Measurements from ENCODE around the gene ADAT2.

Gene ADAT2

GRCh38 chr6:143450453-143451371 lies at the start of gene ADAT2, which contains the start of gene PEX3:
TSS of gene ADAT2 (minus strand) at chr6:143450695. CDS start at chr6:143450658, 37 bp downstream.
TSS of gene PEX3 (plus strand) at chr6:143450805. CDS start at chr6:143451043, 238 bp downstream.
- TF ChIP-seq CTCF (IDR thresholded peaks at IDR 0.05), result no peak
- no peaks in the 10 kb centered on the region for H3K36me3 ChIP-seq (ENCODE audit: control insufficient read depth, insufficient read depth, low read length)
- peaks cover 14% of the 10 kb centered on the region for H3K79me2 ChIP-seq
- no peaks in the 10 kb centered on the region for H3K27me3 ChIP-seq (ENCODE audit: control insufficient read depth, insufficient read depth, low read length)
- H2AFZ ChIP-seq, result peak within 1 kb of the TSS; percentile 95
- H3K4me1 ChIP-seq, result peaks cover 5% of the 10 kb centered on the region
- peak within 1 kb of the TSS; percentile 67 for H3K27ac ChIP-seq
- H3K9me3 ChIP-seq (ENCODE audit: control insufficient read depth, low read length), result no peaks in the 10 kb centered on the region
- H3K4me2 ChIP-seq (ENCODE audit: low read length), result peak within 1 kb of the TSS; percentile 95
- H3K4me3 ChIP-seq (ENCODE audit: low read depth, low read length), result peak within 1 kb of the TSS; percentile 94
- H3K9ac ChIP-seq, result no peak within 1 kb of the TSS

- H3K27me3 ChIP-seq (ENCODE audit: control insufficient read depth, insufficient read depth, low read length), result no peaks in the 10 kb centered on the region
- no peaks in the 10 kb centered on the region for H3K36me3 ChIP-seq (ENCODE audit: control insufficient read depth, insufficient read depth, low read length)
- H3K27ac ChIP-seq, result no peak overlapping the region
- H3K9ac ChIP-seq, result no peak overlapping the region
- H3K4me1 ChIP-seq, result no peaks in the 10 kb centered on the region
- H3K4me2 ChIP-seq (ENCODE audit: low read length), result no peak overlapping the region
- no peak for TF ChIP-seq CTCF (IDR thresholded peaks at IDR 0.05)
- no peaks in the 10 kb centered on the region for H3K9me3 ChIP-seq (ENCODE audit: control insufficient read depth, low read length)
- H3K4me3 ChIP-seq (ENCODE audit: low read depth, low read length), result no peak overlapping the region
- H2AFZ ChIP-seq, result no peak overlapping the region
- no peaks in the 10 kb centered on the region for H3K79me2 ChIP-seq
Measured at GRCh38 chr6:143498428-143498827, 47.9 kb upstream of the ADAT2 start.

GRCh38 chr6:143496974-143497373 lies 46.5 kb upstream of the ADAT2 start:
- H3K4me1 ChIP-seq, result no peaks in the 10 kb centered on the region

GRCh38 chr6:143490775-143491174 lies 40.3 kb upstream of the ADAT2 start:
- no peaks in the 10 kb centered on the region for H3K9me3 ChIP-seq (ENCODE audit: control insufficient read depth, low read length)
- no peak overlapping the region for H3K27ac ChIP-seq
- no peak overlapping the region for H2AFZ ChIP-seq
- no peak overlapping the region for H3K4me2 ChIP-seq (ENCODE audit: low read length)
- H3K4me1 ChIP-seq, result no peaks in the 10 kb centered on the region
- H3K36me3 ChIP-seq (ENCODE audit: control insufficient read depth, insufficient read depth, low read length), result no peaks in the 10 kb centered on the region
- no peaks in the 10 kb centered on the region for H3K79me2 ChIP-seq
- H3K4me3 ChIP-seq (ENCODE audit: low read depth, low read length), result no peak overlapping the region
- no peaks in the 10 kb centered on the region for H3K27me3 ChIP-seq (ENCODE audit: control insufficient read depth, insufficient read depth, low read length)
- no peak overlapping the region for H3K9ac ChIP-seq
- TF ChIP-seq CTCF (IDR thresholded peaks at IDR 0.05), result no peak

More at GRCh38 chr6:143496974-143497373, 46.5 kb upstream of the ADAT2 start:
- Histone ChIP-seq H3K27ac (no peak overlapping the region), H3K4me3 (ENCODE audit: low read depth, low read length) (no peak overlapping the region), H3K79me2 (no peaks in the 10 kb centered on the region), H3K9me3 (ENCODE audit: control insufficient read depth, low read length) (no peaks in the 10 kb centered on the region), H3K4me2 (ENCODE audit: low read length) (no peak overlapping the region), H3K36me3 (ENCODE audit: control insufficient read depth, insufficient read depth, low read length) (no peaks in the 10 kb centered on the region), H2AFZ (no peak overlapping the region), H3K9ac (no peak overlapping the region), H3K27me3 (ENCODE audit: control insufficient read depth, insufficient read depth, low read length) (no peaks in the 10 kb centered on the region)
- no peak for TF ChIP-seq CTCF (IDR thresholded peaks at IDR 0.05)
